T-helper 1 cell treated with Interleukin-12 subunit alpha and Interleukin-12 subunit beta and Interleukin-4 antibody, amounts not matched to agents 30 μg/mL and 1 μg/mL, for 36 hours (primary cell): ENCODE measurements around the gene SLC66A2.
"Not testable (repeated sequence)": the region's sequence is repeated elsewhere in the genome, so short reads cannot be mapped to it uniquely, and the experiment has no call there.

ENCODE experiments used
- H3K27ac Mint-ChIP-seq: one replicate; pipeline ENCODE4 v1.8.0; 2021; ENCODE audit warnings: mild to moderate bottlenecking, mixed read lengths
- H3K27me3 Mint-ChIP-seq: one replicate; pipeline ENCODE4 v1.8.0; 2021; ENCODE audit warnings: low read depth, mixed read lengths
- H3K36me3 Mint-ChIP-seq: one replicate; pipeline ENCODE4 v1.8.0; 2021; ENCODE audit warnings: low read depth, mixed read lengths
- H3K4me1 Mint-ChIP-seq: one replicate; pipeline ENCODE4 v1.8.0; 2021; ENCODE audit warnings: low read depth, mixed read lengths
- H3K4me3 Mint-ChIP-seq: one replicate; pipeline ENCODE4 v1.8.0; 2021; ENCODE audit warnings: mild to moderate bottlenecking, moderate library complexity, mixed read lengths
- H3K9me3 Mint-ChIP-seq: one replicate; pipeline ENCODE4 v1.8.0; 2021; ENCODE audit warnings: mixed read lengths

Gene SLC66A2

GRCh38 chr18:79865951-79866350, 85.5 kb downstream of the SLC66A2 start:
- H3K9me3 Mint-ChIP-seq, H3K27ac Mint-ChIP-seq, H3K4me1 Mint-ChIP-seq, H3K27me3 Mint-ChIP-seq, H3K4me3 Mint-ChIP-seq, H3K36me3 Mint-ChIP-seq: not testable (repeated sequence)

GRCh38 chr18:79864955-79865354, 86.5 kb downstream of the SLC66A2 start:
- H3K9me3 Mint-ChIP-seq, H3K27me3 Mint-ChIP-seq, H3K4me3 Mint-ChIP-seq, H3K36me3 Mint-ChIP-seq, H3K4me1 Mint-ChIP-seq, H3K27ac Mint-ChIP-seq: not testable (repeated sequence)

DNA sequence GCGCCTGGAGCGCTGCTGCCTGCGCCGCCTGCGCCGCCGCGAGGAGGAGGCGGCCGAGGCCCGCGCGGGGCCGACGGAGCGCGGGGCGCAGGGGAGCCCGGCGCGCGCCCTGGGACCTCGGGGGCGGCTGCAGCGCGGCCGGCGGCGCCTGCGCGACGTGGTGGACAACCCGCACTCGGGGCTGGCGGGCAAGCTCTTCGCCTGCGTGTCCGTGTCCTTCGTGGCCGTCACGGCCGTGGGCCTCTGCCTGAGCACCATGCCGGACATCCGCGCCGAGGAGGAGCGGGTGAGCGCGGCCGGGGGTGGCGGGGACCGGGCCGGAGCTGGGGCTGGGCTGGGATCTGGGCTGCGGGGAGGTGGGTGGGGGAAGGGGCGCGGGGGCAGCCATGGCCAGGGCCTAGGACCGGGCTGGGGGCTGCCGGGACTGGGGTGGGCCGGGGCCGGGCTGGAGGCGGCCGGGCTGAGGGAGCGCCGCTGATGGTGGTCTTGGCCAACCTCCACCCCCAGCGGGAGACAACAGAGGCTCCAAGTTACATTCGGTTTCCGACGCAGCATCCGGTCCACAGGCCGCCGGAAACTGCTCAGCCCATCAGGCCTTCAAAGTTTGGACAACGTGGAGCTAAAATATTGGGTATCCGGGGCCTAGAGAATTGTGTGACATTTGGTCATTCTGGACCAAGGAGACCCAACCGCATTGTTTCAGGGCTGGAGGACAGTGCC, 87.3 kb downstream of the SLC66A2 start:
- Mint-ChIP-seq H3K27me3 (peaks cover 3% of the 10 kb centered on the region), H3K9me3 (peaks cover 9% of the 10 kb centered on the region), H3K4me1 (no peaks in the 10 kb centered on the region), H3K36me3 (no peaks in the 10 kb centered on the region), H3K4me3 (no peak overlapping the region), H3K27ac (no peak overlapping the region)

DNA sequence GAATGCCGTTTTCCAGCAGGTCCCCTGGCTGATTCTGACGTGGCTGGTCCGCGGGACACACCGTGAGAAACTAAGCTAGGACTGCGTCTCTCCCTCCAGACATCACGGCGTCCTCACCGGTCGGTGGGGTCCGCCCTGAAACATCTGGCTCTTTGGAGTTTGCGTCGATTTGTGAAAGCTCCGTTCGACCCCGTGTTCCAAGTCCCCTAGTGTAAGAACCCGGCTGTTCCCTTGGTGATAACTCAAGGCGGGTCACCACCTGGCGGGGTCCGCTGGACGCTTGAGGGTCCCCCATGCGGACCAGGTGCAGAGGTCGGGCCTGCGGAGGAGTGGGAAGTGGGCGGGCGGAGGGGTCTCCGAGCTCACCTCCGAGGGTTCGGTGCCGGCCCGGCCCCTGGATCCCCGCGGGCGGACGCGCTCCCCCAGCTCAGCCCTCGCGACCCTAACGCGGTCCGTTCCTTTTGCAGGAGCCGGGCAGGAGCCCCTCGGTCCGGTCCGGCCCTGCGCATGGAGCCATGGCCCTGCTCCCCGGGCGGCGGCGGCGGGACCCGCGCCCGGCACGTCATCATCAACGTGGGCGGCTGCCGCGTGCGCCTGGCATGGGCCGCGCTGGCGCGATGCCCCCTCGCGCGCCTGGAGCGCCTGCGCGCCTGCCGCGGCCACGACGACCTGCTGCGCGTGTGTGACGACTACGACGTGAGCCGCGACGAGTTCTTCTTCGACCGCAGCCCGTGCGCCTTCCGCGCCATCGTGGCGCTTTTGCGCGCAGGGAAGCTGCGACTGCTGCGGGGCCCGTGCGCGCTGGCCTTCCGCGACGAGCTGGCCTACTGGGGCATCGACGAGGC, 88.1 kb downstream of the SLC66A2 start:
- H3K36me3 Mint-ChIP-seq: no peaks in the 10 kb centered on the region
- H3K27ac Mint-ChIP-seq: no peak overlapping the region
- no peaks in the 10 kb centered on the region for H3K4me1 Mint-ChIP-seq
- peaks cover 3% of the 10 kb centered on the region for H3K27me3 Mint-ChIP-seq
- H3K9me3 Mint-ChIP-seq: peaks cover 9% of the 10 kb centered on the region
- no peak overlapping the region for H3K4me3 Mint-ChIP-seq

DNA sequence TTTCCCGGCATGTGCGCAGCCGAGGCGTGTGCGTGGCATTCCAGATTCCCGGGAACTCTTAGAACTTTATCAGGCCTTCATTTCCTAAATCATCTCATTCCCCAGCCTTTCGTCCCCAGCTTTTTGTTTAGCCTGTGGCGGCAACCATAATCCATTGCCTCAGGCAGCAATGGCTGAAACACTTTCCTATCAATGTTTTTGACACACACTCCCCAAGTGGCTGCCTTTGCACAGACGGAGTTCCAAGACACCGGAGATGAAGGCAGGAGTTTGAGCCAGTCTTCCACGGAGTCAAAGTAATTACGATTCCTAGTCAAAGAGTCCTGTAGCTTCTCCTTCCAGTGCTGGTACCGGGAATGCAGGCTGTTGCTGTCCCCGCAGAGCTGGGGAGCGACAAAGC, 88.9 kb downstream of the SLC66A2 start:
- H3K27ac Mint-ChIP-seq: no peak overlapping the region
- peaks cover 3% of the 10 kb centered on the region for H3K27me3 Mint-ChIP-seq
- no peak overlapping the region for H3K4me3 Mint-ChIP-seq
- H3K4me1 Mint-ChIP-seq: no peaks in the 10 kb centered on the region
- peaks cover 9% of the 10 kb centered on the region for H3K9me3 Mint-ChIP-seq
- no peaks in the 10 kb centered on the region for H3K36me3 Mint-ChIP-seq

GRCh38 chr18:79861687-79862086, 89.8 kb downstream of the SLC66A2 start:
- Mint-ChIP-seq H3K36me3 (no peaks in the 10 kb centered on the region), H3K4me3 (no peak overlapping the region), H3K27ac (no peak overlapping the region), H3K9me3 (peaks cover 9% of the 10 kb centered on the region), H3K27me3 (peaks cover 3% of the 10 kb centered on the region), H3K4me1 (no peaks in the 10 kb centered on the region)

DNA sequence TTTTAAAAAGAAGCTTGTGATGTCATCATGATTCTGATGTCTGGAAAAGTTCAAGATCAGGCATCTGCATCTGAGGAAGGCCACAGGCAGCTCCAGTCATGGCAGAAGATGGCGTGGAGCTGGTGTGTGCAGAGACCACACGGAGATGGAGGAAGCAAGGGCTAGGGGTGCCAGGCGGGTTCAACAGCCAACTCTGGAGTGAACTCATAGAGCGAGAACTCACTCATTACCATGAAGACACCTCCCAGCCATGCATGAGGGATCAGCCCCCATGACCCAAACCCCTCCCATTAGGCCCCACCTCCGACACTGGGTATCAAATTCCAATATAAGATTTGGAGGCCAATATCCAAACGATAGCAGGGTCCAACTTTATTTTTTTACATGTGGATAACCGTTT, 92.1 kb downstream of the SLC66A2 start:
- peaks cover 9% of the 10 kb centered on the region for H3K9me3 Mint-ChIP-seq
- H3K4me3 Mint-ChIP-seq: no peak overlapping the region
- no peaks in the 10 kb centered on the region for H3K36me3 Mint-ChIP-seq
- H3K4me1 Mint-ChIP-seq: no peaks in the 10 kb centered on the region
- H3K27me3 Mint-ChIP-seq: peaks cover 3% of the 10 kb centered on the region
- no peak overlapping the region for H3K27ac Mint-ChIP-seq

DNA sequence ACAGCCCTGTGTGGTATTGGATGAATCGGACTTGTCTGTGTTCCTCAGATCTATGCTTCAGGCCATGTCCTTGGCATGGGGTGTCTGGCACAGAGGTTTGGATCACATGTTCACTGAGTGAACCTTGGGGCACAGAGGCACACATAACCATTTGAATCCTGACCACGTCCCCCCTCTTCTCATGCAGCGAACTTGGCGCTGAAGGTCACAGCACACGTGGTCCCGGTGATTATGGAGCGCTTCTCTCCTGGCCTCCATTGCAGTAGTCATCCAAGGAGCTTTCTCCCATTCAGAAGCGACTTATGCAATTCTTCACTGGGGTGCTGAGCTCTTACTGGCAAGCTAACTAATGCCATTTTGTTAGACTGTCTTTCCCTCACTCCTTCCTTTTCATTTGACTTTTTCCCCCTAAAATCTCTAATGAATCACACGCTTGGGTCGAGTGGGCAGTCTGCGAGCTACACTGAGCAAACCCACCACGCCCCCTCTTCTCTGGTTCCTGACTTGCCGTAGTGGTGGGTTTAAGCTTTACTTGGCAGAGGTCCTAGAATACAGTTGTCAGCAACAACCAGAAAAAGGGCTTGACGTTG, 94.3 kb downstream of the SLC66A2 start:
- H3K27ac Mint-ChIP-seq: no peak overlapping the region
- no peaks in the 10 kb centered on the region for H3K4me1 Mint-ChIP-seq
- H3K9me3 Mint-ChIP-seq: peaks cover 8% of the 10 kb centered on the region
- H3K4me3 Mint-ChIP-seq: no peak overlapping the region
- peaks cover 3% of the 10 kb centered on the region for H3K27me3 Mint-ChIP-seq
- no peaks in the 10 kb centered on the region for H3K36me3 Mint-ChIP-seq

DNA sequence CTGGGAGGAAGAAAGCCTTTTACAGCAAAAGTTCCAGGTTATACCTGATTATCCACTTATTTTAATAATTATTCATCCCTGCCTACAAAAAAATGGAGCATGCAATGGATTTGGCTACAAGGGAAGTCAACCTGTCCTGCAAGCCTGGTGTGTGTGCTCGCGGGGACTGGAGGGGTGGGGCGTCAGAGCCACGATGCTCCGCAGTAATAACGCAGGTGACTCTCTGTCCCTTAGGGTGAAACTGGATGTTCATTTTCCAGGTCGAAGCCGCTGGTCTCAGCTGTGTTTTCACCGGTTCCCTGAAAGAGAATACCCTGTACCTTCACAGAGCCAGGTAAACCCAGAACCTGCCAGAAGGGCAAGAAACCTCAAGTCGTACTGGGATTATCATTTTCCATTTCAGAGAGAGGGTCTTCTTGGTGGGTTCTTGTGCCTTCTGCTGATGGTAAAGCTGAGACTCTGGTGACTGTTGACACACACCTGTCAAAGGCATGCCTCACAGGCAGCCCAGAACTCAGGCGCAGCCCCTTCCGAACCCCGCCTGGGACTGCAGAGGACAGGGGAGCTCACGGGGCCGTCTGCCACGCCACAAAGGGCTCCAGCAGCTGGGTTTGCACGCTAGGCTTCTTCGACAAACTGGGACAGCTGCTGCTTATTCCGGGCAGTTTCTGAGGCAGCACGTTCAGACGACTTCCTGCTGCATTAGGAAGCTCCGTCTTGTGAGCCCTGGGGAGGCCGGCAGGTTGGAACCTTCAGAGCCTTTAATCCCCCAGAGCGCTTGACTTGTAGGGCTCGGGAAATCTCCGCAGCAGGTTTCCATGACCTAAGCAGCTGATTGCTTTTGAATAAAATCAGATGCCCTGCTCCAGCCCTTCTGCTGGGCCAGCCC, 95.1 kb downstream of the SLC66A2 start:
- no peak overlapping the region for H3K27ac Mint-ChIP-seq
- H3K4me3 Mint-ChIP-seq: no peak overlapping the region
- H3K27me3 Mint-ChIP-seq: no peaks in the 10 kb centered on the region

GRCh38 chr18:79855147-79855933, 96.1 kb downstream of the SLC66A2 start:
- no peaks in the 10 kb centered on the region for H3K36me3 Mint-ChIP-seq
- H3K27ac Mint-ChIP-seq: no peak overlapping the region
- H3K4me1 Mint-ChIP-seq: no peaks in the 10 kb centered on the region
- no peak overlapping the region for H3K4me3 Mint-ChIP-seq
- H3K27me3 Mint-ChIP-seq: no peaks in the 10 kb centered on the region
- H3K9me3 Mint-ChIP-seq: no peaks in the 10 kb centered on the region

More for the DNA sequence above, 95.1 kb downstream of the SLC66A2 start:
- H3K36me3 Mint-ChIP-seq: no peaks in the 10 kb centered on the region
- H3K9me3 Mint-ChIP-seq: no peaks in the 10 kb centered on the region
- H3K4me1 Mint-ChIP-seq: no peaks in the 10 kb centered on the region

GRCh38 chr18:79853993-79854364, 97.5 kb downstream of the SLC66A2 start:
- H3K27ac Mint-ChIP-seq: no peak overlapping the region
- H3K4me3 Mint-ChIP-seq: no peak overlapping the region
- H3K36me3 Mint-ChIP-seq: no peaks in the 10 kb centered on the region
- H3K27me3 Mint-ChIP-seq: no peaks in the 10 kb centered on the region
- H3K4me1 Mint-ChIP-seq: no peaks in the 10 kb centered on the region
- no peaks in the 10 kb centered on the region for H3K9me3 Mint-ChIP-seq

DNA sequence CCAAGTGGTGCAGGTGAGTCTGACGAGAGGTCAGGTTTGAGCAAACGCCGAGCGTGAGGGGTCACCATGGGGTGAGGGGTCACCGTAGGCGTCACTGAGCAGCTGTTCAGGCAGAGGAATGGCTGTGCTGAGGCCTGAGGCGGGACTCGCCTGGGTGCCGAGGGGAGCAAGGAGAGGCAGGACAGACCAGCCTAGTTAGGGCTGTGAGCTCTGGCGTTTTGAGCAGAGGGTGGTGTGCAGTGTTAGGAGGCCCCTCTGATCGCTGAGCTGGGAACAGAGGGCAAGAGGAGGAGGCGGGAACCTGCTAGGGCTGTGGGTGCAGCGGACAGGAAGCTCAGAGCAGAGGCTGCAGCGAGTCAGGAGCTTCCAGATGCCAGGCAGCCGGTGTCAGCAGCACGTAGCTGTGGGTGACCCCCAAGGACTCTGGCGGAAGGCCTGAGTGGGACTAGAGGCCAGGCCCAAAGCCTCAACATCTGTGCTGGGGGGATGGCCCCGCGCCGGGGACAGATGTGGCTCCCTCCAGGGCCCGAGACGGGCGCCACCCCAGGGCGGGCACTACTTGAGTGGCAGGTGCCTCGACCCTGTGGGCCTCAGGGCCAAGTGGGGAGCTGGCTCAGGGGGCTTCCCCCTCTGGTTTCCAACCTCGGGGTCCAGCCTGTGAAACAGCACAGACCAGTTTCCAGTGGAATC, 98.0 kb downstream of the SLC66A2 start:
- no peak overlapping the region for H3K27ac Mint-ChIP-seq

DNA sequence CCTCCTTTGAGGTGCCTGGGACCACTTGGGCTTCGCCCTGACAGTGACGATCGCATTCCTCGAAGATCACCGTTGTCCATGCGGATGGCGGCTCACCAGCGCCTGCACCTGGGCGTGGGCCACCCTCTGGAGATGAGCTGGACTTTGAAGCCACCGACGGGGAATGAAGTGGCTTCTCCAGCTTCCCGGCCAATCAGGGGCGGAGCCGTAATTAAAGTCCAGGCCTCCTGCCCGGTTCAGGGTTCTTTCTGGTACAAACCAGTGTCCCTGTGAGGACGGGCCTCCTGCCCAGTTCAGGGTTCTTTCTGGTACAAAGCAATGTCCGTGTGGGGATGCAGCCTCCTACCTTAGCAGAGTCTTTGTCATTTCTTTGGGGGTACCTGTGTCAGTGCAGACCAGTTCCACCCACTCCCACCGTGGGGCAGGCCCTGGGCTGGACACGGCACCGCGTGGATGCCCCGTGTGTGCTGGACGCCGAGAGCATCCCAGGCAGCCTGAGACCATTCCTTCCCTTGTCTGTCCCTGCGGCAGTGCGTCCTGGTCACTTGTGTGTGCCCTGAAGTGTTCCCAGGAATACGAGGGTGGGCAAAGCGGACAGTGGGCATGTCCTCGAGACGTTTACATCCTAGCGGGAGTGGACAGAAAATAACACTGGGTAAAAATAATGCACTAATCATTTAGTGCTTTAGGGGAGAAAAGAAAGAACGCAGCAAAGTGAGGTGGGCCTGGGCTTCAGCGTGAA, 98.7 kb downstream of the SLC66A2 start:
- no peaks in the 10 kb centered on the region for H3K4me1 Mint-ChIP-seq
- no peaks in the 10 kb centered on the region for H3K9me3 Mint-ChIP-seq
- H3K4me3 Mint-ChIP-seq: no peak overlapping the region
- no peaks in the 10 kb centered on the region for H3K36me3 Mint-ChIP-seq
- H3K27ac Mint-ChIP-seq: no peak overlapping the region
- no peaks in the 10 kb centered on the region for H3K27me3 Mint-ChIP-seq

More for the DNA sequence above, 98.0 kb downstream of the SLC66A2 start:
- Mint-ChIP-seq H3K27me3 (no peaks in the 10 kb centered on the region), H3K4me1 (no peaks in the 10 kb centered on the region), H3K9me3 (no peaks in the 10 kb centered on the region), H3K4me3 (no peak overlapping the region), H3K36me3 (no peaks in the 10 kb centered on the region)
